Fibroblast of villous mesenchyme (primary cell): ENCODE data around the gene IQCE. TPM values are rescaled to one million over a fixed set of nuclear protein-coding genes. Genes with fewer than 3 reads are reported as not detected.

Experiments used
- DNase-seq: peaks from one replicate; pipeline ENCODE4 v3.0.0-alpha.2; 2010; ENCODE audit warnings: low read depth
- H3K4me3 ChIP-seq: 2 replicates; pipeline ENCODE4 v1.5.1; 2011; ENCODE audit warnings: low read depth, mild to moderate bottlenecking, low read length
- total RNA-seq: library from RNA; depleted of rRNA; stranded (reverse); fragments of >200 nt; gene quantifications from 2 replicates; pipeline ENCODE4 v1.2.3, GENCODE V29; 2012
- TF ChIP-seq, protein P1 (sequence below): IDR thresholded peaks from 2 replicates; pipeline ENCODE4 v1.5.1; 2012; ENCODE audit warnings: low read depth, mild to moderate bottlenecking, low read length; ENCODE audit not compliant: insufficient read depth

The IQCE gene
- total RNA-seq, 1 donor, result 13.4 TPM

DNA sequence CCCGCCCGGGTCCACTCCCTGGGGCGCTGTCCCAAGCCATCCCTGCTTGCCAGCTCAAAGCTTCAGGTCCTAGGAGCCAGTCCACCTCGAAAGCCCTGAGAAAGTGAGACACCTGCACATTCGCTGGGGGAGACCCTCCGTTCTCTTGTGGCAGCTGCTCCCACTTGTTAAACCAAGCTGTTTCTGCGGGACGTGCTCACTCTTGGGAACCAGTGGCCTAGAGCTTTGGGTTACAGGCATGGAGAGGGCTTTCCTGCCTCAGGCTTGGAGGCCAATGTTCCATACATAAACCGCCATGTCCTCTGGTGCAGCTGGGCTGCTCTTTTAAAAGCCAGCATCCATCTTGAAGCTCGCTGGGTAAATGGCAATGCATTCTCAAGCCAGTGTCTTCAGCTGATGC is 53.1 kb downstream of the IQCE start:
- no peak overlapping the region for H3K4me3 ChIP-seq
- TF ChIP-seq, protein P1, sequence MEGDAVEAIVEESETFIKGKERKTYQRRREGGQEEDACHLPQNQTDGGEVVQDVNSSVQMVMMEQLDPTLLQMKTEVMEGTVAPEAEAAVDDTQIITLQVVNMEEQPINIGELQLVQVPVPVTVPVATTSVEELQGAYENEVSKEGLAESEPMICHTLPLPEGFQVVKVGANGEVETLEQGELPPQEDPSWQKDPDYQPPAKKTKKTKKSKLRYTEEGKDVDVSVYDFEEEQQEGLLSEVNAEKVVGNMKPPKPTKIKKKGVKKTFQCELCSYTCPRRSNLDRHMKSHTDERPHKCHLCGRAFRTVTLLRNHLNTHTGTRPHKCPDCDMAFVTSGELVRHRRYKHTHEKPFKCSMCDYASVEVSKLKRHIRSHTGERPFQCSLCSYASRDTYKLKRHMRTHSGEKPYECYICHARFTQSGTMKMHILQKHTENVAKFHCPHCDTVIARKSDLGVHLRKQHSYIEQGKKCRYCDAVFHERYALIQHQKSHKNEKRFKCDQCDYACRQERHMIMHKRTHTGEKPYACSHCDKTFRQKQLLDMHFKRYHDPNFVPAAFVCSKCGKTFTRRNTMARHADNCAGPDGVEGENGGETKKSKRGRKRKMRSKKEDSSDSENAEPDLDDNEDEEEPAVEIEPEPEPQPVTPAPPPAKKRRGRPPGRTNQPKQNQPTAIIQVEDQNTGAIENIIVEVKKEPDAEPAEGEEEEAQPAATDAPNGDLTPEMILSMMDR, result no peak
- no peak for DNase-seq

GRCh38 chr7:2612445-2613097 is 53.8 kb downstream of the IQCE start:
- TF ChIP-seq, protein P1, result no peak
- DNase-seq, result no peak
- H3K4me3 ChIP-seq, result no peak overlapping the region

- TF ChIP-seq, protein P1, result no peak
- H3K4me3 ChIP-seq, result no peak overlapping the region
- DNase-seq, result no peak
These were observed 54.5 kb downstream of the IQCE start for GRCh38 chr7:2613098-2613930.

DNA sequence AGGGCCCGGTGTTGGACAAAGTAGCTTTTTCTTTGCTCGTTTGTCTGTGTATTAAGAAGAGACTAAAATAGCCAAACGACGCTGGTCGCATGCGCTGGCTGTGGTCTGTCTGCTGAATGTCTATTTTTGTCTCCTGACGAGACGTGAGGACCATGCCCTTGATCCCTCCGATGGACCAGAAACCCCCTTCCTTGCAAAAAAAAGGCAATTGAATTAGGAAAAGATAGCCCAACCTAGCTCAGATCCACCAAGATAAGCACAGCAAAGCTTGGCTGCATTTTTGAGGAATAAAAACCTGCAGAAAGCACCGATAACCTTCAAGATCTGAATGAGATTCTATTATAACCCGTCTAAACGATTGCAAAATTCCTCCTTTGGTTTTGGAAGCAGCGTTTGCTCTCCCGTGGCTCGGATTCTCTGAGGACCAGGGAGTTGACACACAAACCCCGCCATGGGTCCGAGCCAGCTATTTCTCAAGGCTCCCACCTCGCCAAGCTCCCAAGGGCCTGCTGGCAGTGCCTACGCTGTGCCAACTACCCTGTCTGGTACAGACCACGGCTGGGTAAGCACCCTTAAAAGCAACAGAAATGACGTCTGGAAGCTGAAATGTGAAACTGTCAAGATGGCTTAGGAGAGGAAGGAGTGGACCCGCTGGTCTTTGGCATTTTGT is 55.3 kb downstream of the IQCE start:
- TF ChIP-seq, protein P1, result no peak
- peak; percentile 48 for DNase-seq
- no peak overlapping the region for H3K4me3 ChIP-seq

DNA sequence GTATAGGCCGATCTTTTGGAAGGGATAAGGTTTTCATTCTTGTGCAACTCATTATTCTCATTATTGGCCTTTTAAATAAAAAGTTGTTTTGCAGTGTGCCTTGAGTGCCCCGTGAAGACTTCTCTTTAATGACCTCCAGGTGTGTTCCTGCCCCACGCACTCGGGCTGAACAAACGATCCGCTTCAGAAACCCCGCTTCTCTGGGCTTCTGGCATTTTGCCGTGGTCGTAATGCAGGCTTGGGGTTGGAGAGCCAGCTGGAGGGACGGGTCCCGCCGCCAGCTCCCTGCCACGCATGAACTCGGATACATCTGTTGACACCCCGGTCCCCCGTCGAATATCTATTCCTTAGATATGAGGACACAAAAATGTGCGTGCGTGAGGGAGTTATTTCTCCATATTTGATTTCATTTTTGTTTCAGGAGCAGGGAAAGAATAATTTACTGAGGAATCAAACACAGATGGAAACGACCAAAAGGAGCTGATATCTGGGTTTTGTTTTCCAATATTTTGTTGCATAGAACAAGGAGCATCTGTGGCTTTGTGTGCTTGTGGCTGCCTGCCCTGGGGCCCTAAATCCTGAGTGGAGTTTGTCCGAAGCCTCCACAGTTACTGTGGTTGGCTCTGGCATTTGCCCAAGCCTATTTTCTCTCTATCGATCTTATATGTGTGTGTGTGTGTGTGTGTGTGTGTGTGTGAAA is 56.0 kb downstream of the IQCE start:
- no peak overlapping the region for H3K4me3 ChIP-seq
- no peak for DNase-seq
- TF ChIP-seq, protein P1, result no peak
